ENCODE data around the gene ALDH1L1. TPM values are rescaled to one million over a fixed set of nuclear protein-coding genes. Genes with fewer than 3 reads are reported as not detected.

Gene ALDH1L1
- total and polyA plus RNA-seq, 2 of the 13 experiments (the other 11 are each of a cell fraction or from before 2014, with no cell fraction given): 11.2 to 28.7 TPM

DNA sequence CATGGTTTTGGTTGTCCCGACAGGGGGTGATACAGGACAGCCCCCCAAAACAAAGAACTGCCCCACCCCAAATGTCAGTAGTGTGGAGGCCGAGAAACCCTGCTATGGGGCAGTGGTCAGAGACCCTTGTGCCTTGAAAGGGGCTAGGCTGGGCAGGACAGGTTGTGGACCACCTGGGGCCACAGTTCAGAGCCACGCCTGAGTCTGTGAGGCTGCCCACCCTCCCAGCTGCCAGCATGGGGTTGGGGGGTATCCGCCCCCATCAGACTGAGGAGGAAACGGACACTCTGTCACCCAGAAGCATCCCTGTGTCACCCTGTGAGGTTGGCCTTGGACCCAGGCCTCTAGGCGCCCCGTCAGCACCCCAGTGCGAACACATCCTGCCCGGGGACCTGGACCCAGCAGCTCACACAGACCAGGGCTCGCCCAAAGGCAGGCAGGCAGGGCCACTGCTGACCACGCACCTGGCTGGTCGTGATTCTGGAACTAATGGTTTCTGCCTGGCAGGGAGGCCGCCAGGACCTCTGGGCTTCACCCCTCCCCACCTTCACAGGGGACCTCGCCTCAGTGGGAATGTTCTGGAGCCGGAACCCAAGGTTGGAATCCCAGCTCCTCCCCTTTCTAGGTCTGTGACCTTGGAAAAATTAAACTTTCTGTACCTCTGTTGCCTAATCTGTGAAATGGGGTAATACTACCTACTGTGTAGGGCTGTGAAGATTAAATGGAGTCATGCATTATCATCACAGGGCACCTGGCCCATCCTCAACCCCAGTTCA, 97.8 kb downstream of the ALDH1L1 start:
- Histone ChIP-seq H3K79me2 (ENCODE audit: insufficient read depth, low read length) (no peaks in the 10 kb centered on the region), H3K36me3 (replicated peaks in 1 of 2; ENCODE audit: control insufficient read depth in 1 of 2, insufficient read depth in 2 of 2, low read length in 2 of 2) (no peaks in the 10 kb centered on the region), H3K4me1 (ENCODE audit: insufficient read depth, low read length) (peaks cover 27% of the 10 kb centered on the region), H3K4me2 (ENCODE audit: low read depth, low read length) (peak overlapping the region; percentile 79), H3K27me3 (ENCODE audit: control insufficient read depth in 1 of 2, insufficient read depth in 2 of 2, low read length in 2 of 2) (no peaks in the 10 kb centered on the region), H2AFZ (ENCODE audit: low read length) (no peak overlapping the region), H4K20me1 (ENCODE audit: insufficient read depth, low read length) (no peaks in the 10 kb centered on the region), H3K27ac (ENCODE audit: extremely low read length, insufficient read depth, low read length) (peak overlapping the region; percentile 76), H3K4me3 (replicated peaks in 1 of 3; ENCODE audit: insufficient read depth in 1 of 3, low read depth in 2 of 3, low read length in 3 of 3) (peak overlapping the region in 2 of 3 experiments; percentile 79 to 94; a peak in 4 of 6 replicates), H3K9ac (ENCODE audit: insufficient read depth, low read depth, low read length) (peak overlapping the region; percentile 78; the same call in 1 of the 2 replicates), H3K9me3 (ENCODE audit: low read length) (peaks cover 7% of the 10 kb centered on the region)
- BruUV-seq (replicated peaks): TSS peak; percentile 66
- FAIRE-seq (no peak), DNase-seq (ENCODE audit: low spot score) (no peak), ATAC-seq (peak; percentile 5)
- in situ Hi-C loops (cut with HindIII; ENCODE audit: extremely low pct_ligation_motif_present, low pct_unique_long_range_greater_than_20kb): no loop called here
- CTCF ChIA-PET (ENCODE audit: low intra/inter-chr PET ratio, low total read pairs): no interaction called here
- whole genome bisulfite sequencing (ENCODE audit: low lambda C conversion rate): 88% methylated on average over 2 of the region's 15 CpGs
- intact Hi-C loops (cut with micrococcal nuclease; ENCODE audit: unreplicated experiment): loop anchor here (5.0 kb wide), 2 partner anchors 90 to 110 kb away; no protein-coding TSS in a partner anchor
- POLR2A ChIA-PET: no interaction called here
- TF ChIP-seq, protein P1, sequence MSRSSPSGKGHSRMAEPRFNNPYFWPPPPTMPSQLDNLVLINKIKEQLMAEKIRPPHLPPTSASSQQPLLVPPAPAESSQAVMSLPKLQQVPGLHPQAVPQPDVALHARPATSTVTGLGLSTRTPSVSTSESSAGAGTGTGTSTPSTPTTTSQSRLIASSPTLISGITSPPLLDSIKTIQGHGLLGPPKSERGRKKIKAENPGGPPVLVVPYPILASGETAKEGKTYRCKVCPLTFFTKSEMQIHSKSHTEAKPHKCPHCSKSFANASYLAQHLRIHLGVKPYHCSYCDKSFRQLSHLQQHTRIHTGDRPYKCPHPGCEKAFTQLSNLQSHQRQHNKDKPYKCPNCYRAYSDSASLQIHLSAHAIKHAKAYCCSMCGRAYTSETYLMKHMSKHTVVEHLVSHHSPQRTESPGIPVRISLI (CRISPR knock-in tag; IDR thresholded peaks at IDR 0.05; ENCODE audit: borderline replicate concordance): no peak
- TF ChIP-seq ELF3 (CRISPR knock-in tag; IDR thresholded peaks at IDR 0.05) (no peak), CHD4 (IDR thresholded peaks at IDR 0.05; ENCODE audit: borderline replicate concordance, low read length) (peak; percentile 72; the same call in 1 of the 2 replicates), ZMYM3 (CRISPR knock-in tag; IDR thresholded peaks at IDR 0.05) (0 out of 2 replicates have a peak, but pooled peaks have one; percentile 63), YEATS4 (CRISPR knock-in tag; IDR thresholded peaks at IDR 0.05; ENCODE audit: borderline replicate concordance) (no peak)
- TF ChIP-seq, protein P2, sequence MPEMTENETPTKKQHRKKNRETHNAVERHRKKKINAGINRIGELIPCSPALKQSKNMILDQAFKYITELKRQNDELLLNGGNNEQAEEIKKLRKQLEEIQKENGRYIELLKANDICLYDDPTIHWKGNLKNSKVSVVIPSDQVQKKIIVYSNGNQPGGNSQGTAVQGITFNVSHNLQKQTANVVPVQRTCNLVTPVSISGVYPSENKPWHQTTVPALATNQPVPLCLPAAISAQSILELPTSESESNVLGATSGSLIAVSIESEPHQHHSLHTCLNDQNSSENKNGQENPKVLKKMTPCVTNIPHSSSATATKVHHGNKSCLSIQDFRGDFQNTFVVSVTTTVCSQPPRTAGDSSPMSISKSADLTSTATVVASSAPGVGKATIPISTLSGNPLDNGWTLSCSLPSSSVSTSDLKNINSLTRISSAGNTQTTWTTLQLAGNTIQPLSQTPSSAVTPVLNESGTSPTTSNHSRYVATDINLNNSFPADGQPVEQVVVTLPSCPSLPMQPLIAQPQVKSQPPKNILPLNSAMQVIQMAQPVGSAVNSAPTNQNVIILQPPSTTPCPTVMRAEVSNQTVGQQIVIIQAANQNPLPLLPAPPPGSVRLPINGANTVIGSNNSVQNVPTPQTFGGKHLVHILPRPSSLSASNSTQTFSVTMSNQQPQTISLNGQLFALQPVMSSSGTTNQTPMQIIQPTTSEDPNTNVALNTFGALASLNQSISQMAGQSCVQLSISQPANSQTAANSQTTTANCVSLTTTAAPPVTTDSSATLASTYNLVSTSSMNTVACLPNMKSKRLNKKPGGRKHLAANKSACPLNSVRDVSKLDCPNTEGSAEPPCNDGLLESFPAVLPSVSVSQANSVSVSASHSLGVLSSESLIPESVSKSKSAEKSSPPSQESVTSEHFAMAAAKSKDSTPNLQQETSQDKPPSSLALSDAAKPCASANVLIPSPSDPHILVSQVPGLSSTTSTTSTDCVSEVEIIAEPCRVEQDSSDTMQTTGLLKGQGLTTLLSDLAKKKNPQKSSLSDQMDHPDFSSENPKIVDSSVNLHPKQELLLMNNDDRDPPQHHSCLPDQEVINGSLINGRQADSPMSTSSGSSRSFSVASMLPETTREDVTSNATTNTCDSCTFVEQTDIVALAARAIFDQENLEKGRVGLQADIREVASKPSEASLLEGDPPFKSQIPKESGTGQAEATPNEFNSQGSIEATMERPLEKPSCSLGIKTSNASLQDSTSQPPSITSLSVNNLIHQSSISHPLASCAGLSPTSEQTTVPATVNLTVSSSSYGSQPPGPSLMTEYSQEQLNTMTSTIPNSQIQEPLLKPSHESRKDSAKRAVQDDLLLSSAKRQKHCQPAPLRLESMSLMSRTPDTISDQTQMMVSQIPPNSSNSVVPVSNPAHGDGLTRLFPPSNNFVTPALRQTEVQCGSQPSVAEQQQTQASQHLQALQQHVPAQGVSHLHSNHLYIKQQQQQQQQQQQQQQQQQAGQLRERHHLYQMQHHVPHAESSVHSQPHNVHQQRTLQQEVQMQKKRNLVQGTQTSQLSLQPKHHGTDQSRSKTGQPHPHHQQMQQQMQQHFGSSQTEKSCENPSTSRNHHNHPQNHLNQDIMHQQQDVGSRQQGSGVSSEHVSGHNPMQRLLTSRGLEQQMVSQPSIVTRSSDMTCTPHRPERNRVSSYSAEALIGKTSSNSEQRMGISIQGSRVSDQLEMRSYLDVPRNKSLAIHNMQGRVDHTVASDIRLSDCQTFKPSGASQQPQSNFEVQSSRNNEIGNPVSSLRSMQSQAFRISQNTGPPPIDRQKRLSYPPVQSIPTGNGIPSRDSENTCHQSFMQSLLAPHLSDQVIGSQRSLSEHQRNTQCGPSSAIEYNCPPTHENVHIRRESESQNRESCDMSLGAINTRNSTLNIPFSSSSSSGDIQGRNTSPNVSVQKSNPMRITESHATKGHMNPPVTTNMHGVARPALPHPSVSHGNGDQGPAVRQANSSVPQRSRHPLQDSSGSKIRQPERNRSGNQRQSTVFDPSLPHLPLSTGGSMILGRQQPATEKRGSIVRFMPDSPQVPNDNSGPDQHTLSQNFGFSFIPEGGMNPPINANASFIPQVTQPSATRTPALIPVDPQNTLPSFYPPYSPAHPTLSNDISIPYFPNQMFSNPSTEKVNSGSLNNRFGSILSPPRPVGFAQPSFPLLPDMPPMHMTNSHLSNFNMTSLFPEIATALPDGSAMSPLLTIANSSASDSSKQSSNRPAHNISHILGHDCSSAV (CRISPR knock-in tag; IDR thresholded peaks at IDR 0.05; ENCODE audit: borderline replicate concordance): no peak
- TF ChIP-seq, protein P3, sequence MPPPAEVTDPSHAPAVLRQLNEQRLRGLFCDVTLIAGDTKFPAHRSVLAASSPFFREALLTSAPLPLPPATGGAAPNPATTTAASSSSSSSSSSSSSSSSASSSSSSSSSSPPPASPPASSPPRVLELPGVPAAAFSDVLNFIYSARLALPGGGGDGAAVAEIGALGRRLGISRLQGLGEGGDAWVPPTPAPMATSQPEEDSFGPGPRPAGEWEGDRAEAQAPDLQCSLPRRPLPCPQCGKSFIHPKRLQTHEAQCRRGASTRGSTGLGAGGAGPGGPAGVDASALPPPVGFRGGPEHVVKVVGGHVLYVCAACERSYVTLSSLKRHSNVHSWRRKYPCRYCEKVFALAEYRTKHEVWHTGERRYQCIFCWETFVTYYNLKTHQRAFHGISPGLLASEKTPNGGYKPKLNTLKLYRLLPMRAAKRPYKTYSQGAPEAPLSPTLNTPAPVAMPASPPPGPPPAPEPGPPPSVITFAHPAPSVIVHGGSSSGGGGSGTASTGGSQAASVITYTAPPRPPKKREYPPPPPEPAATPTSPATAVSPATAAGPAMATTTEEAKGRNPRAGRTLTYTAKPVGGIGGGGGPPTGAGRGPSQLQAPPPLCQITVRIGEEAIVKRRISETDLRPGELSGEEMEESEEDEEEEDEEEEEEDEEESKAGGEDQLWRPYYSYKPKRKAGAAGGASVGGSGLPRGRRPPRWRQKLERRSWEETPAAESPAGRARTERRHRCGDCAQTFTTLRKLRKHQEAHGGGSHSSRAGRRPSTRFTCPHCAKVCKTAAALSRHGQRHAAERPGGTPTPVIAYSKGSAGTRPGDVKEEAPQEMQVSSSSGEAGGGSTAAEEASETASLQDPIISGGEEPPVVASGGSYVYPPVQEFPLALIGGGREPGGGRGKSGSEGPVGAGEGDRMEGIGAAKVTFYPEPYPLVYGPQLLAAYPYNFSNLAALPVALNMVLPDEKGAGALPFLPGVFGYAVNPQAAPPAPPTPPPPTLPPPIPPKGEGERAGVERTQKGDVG (CRISPR knock-in tag; IDR thresholded peaks at IDR 0.05; ENCODE audit: borderline replicate concordance): no peak

Measured in HepG2 (cell line).